Placental epithelial cell (primary cell): ENCODE measurements around the gene RASGRF1. TPM values are rescaled to one million over a fixed set of nuclear protein-coding genes. Genes with fewer than 3 reads are reported as not detected.

Experiments used
- total RNA-seq: library from RNA; depleted of rRNA; stranded (reverse); fragments of >200 nt; gene quantifications from 2 replicates; pipeline ENCODE4 v1.2.3, GENCODE V29; 2012

RASGRF1 gene, protein sequence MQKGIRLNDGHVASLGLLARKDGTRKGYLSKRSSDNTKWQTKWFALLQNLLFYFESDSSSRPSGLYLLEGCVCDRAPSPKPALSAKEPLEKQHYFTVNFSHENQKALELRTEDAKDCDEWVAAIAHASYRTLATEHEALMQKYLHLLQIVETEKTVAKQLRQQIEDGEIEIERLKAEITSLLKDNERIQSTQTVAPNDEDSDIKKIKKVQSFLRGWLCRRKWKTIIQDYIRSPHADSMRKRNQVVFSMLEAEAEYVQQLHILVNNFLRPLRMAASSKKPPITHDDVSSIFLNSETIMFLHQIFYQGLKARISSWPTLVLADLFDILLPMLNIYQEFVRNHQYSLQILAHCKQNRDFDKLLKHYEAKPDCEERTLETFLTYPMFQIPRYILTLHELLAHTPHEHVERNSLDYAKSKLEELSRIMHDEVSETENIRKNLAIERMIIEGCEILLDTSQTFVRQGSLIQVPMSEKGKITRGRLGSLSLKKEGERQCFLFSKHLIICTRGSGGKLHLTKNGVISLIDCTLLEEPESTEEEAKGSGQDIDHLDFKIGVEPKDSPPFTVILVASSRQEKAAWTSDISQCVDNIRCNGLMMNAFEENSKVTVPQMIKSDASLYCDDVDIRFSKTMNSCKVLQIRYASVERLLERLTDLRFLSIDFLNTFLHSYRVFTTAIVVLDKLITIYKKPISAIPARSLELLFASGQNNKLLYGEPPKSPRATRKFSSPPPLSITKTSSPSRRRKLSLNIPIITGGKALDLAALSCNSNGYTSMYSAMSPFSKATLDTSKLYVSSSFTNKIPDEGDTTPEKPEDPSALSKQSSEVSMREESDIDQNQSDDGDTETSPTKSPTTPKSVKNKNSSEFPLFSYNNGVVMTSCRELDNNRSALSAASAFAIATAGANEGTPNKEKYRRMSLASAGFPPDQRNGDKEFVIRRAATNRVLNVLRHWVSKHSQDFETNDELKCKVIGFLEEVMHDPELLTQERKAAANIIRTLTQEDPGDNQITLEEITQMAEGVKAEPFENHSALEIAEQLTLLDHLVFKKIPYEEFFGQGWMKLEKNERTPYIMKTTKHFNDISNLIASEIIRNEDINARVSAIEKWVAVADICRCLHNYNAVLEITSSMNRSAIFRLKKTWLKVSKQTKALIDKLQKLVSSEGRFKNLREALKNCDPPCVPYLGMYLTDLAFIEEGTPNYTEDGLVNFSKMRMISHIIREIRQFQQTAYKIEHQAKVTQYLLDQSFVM (N-terminal part only)
- total RNA-seq = 3.1 and 5.0 TPM in 2 replicates

DNA sequence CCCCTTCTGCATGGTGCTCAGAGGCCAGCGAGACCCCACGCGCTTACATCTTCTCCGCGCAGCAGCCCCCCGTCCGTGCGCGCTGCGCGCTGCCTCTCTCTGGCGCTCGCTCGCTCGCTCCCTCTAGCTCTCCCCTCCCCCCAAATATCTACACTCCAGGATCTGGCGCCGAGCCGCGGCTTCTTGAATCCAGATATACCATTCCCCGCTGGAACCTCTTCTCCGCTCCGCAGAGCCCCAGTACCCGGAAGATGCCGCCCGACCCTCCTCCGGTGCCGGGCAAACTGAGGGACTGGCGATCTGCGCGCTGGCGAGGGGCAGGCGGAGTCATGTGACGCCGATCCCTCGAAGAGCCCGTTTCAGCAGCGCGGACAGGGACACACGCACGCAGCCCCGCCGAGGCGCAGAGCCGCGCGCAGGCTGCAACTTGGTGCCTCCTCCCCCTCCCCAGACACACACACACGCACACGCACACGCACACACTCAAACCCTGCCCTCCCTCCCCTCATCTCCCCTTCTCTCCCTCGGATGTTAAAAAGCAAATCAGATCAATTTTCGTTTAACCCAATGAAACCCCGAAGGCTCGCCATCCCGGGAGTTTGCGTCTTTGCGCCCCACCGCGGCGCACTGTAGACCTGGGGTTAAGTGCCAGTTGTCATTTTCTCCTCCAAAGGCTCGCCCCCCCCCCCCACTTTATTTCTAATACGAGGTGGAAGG is at the start of gene RASGRF1:
Gene RASGRF1, minus strand, starts transcription at position 294 of the 717 bp plus-strand sequence. Its CDS starts 282 bp downstream, at position 12.

DNA sequence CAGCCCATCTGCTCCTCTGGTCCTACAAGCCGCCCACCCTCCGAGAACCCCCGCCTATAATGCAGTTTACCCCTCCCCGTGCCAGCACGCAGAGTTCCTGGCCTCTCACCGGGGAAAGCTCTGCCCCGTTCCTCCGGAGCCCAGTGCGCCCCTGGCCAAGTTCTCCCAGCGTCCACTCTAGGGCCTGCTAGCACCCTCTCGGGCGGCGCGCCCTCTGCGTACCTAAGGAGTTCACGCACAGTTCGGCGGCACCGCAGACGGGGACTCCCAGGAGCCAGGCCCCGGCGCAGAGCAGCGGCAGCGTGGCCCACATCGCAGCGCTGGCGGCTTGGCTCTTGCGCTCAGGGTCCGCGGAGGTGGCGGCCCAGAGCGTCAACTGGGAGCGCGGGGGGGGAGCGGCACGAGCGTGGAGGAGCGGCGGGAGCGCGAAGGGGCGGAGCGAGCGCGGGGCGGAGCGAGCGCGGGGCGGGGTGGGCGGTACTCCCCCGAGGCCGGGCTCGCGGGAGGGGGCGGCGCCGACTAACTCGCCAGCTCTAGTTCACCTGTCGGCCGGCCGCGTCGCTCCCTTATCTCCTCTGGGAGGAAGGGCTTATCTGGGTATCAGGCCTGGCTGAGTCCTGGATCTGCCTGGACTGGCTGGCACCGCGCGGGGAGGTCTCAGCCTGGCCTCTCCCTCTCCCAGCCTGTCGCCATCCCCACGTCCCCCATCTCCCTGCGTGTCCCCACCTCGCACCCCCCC is 145.7 kb downstream of the RASGRF1 start, which contains the start of gene CTSH:
Gene CTSH, minus strand, starts transcription at position 378 of the 739 bp plus-strand sequence. Its CDS starts 65 bp downstream, at position 313.

Other genes starting within 250 kb of the RASGRF1 start
- gene MORF4L1, start 217.9 kb downstream of the RASGRF1 start, total RNA-seq = 490 and 681 TPM in 2 replicates
- gene CTSH, start 145.7 kb downstream of the RASGRF1 start, total RNA-seq = 2.1 and 4.7 TPM in 2 replicates
- gene ANKRD34C, start 191.9 kb upstream of the RASGRF1 start, total RNA-seq = under 0.01 and 0.87 TPM in 2 replicates
- 207 and 211 TPM in 2 replicates for gene TMED3, start 220.3 kb upstream of the RASGRF1 start, total RNA-seq